ENCODE results near the gene FAXDC2. TPM values are rescaled to one million over a fixed set of nuclear protein-coding genes. Genes with fewer than 3 reads are reported as not detected.

The FAXDC2 gene
- total RNA-seq, 1 donor from 2014 or later, result 13.2 TPM

Small RNA genes within 50 kb of the gene (microRNA-seq; reads per million reads assigned to microRNA genes)
- gene MIR378H (ENCODE audit: borderline number of aligned reads), result not detected

Other genes with a start within 250 kb of the FAXDC2 start
- gene LARP1, start 95.2 kb downstream of the FAXDC2 start, total RNA-seq, result 202 TPM
- gene CNOT8, start 8.0 kb upstream of the FAXDC2 start, total RNA-seq, result 45.0 TPM
- gene GEMIN5, start 87.6 kb upstream of the FAXDC2 start, total RNA-seq, result 20.1 TPM
- 38.8 TPM for gene MRPL22, start 90.5 kb upstream of the FAXDC2 start, total RNA-seq
- not detected for gene KIF4B, start 163.2 kb upstream of the FAXDC2 start, total RNA-seq

All from mesenteric fat pad (tissue), 1 donor.